ENCODE measurements around the gene ALDH5A1.

DNA sequence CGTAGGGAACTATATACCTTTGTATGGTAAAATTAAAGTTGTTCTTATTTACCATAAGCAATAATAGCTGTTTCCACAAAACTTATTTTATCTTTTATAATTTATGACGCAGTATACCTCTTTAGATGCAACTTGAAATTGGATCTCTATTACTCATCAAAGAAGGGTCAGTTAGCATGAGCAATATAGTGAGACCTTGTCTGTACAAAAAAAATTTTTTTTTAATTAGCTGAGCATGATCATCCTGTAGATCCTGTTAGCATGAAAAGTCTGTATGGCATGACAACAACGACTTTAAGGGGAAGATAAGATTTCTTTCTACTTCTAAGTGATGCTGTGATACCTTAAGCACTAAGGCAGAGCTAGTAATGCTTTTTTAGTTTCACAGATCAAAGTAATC is 5.9 kb downstream of the ALDH5A1 start:
- TF ChIP-seq POLR2A (IDR thresholded peaks at IDR 0.05; ENCODE audit: low read length) (no peak), GATA1 (IDR thresholded peaks at IDR 0.05; ENCODE audit: low read depth, low read length) (no peak)

Measured in erythroblast (primary cell).